Stimulated activated CD8-positive, alpha-beta memory T cell treated with anti-CD3 and anti-CD28 coated beads, Interleukin-4, amount 100 ng/mL, for 1 hour (primary cell): ENCODE data around the gene JTB.
A peak's percentile ranks its signal among the peaks of the same experiment; 100 is the strongest.
"Not testable (repeated sequence)": the region's sequence is repeated elsewhere in the genome, so short reads cannot be mapped to it uniquely, and the experiment has no call there.

ENCODE experiments used
- DNase-seq, 2 donors: peaks; one replicate each; pipeline ENCODE4 v3.0.0-alpha.2; 2020; ENCODE audit warnings: low read depth in 2 of 2, low spot score in 1 of 2

JTB gene

GRCh38 chr1:153979091-153979490, 1.6 kb upstream of the JTB start:
- not testable (repeated sequence) for DNase-seq

- no peak for DNase-seq
Measured at GRCh38 chr1:153978274-153978909, 918 bp upstream of the JTB start.

DNA sequence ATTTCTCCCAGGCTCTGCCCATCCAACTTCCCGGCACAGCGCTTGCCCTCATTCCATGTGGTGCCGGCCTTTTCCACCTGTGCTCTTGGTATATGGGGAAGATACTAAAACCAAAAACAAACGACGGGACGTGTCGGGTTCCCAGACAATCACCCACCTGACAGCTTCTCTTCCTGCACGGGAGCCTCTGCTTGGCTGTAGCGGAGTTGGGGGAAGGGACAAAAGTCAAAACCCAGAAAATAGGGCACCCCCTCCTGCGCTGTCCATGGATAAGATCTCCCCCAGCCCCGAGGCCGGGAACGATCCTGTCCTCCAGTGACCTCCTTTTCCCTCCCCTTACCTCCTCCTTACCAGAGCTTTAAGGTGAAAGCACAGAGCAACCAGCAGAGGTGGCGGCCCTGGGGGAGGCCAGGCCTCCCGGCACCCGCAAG, 640 bp downstream of the JTB start:
- DNase-seq = no peak

- no peak for DNase-seq
Measured at GRCh38 chr1:153973525-153973924, 3.9 kb downstream of the JTB start.

DNA sequence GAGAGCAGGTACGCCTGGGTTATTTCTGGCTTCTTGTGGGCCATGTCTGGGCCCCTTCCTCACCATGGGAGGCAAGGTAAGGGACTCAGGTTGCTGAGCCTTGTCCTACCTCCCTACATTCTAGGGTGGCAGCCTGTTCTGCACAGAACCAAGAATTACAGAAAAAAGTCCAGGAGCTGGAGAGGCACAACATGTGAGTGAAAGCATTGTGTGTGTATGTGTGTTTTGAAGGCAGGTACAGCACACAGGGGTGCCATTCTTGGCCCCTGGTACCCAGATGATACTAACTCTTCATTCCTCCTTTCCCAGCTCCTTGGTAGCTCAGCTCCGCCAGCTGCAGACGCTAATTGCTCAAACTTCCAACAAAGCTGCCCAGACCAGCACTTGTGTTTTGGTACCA, 4.4 kb downstream of the JTB start:
- DNase-seq = no peak

DNA sequence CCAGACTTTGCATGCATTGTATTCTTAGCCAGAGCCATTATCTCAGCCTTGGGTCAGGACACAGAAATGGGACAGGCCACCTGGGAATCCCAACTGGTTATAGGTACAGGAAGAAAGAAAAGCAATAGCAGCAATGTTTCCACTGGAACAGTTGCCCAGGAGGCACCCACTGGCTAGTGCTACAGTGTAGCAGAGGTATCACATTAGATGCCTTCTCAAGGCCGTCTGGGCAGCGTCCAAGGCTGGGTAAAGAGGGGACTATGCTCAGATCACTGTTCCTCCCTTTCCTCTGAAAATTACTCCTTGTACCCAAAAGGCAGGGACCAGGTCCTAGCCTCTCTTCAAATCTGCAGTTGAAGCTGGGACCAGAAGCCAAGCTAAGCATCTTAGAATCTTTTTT, 7.1 kb downstream of the JTB start:
- DNase-seq = no peak

DNA sequence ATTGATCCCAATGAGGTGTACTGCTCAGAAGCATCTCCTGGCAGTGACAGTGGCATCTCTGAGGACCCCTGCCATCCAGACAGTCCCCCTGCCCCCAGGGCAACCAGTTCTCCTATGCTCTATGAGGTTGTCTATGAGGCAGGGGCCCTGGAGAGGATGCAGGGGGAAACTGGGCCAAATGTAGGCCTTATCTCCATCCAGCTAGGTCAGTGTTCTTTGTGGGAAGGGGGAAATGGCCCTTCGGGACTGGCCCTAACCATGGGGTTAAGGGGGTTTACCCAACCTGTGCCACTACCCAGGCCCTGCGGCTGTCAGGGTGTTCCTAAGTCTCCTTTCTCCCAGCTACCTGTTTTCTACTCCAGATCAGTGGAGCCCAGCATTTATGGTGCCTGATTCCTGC, 8.5 kb downstream of the JTB start:
- no peak for DNase-seq

GRCh38 chr1:153968408-153968807, 9.1 kb downstream of the JTB start:
- DNase-seq = no peak

DNA sequence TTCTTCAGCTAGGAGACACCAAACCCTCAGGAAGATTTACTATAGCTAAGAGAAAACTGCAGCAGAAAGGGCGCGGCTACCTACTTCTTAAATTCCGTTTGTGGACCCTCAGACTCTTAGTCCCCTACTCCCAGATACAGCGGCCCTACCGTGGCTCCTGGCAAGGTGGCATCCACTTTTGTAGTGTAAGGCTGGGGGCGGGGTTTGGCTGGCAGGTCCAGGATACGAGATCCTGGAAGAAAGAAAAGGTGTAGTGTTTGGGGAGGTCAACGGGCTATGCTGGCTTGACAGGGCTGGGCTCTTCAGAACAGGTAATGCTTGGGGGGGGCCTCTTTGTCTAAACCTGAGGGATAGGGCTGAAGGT, 9.5 kb downstream of the JTB start:
- DNase-seq = no peak

GRCh38 chr1:153967107-153967999, 10.1 kb downstream of the JTB start, which contains the start of gene CREB3L4:
TSS of gene CREB3L4 (plus strand) at chr1:153967902. CDS start at chr1:153968526, 624 bp downstream.
- DNase-seq = peak; percentile 57 to 63

GRCh38 chr1:153963850-153964331, 13.6 kb downstream of the JTB start:
- no peak for DNase-seq

- DNase-seq = peak; percentile 84 to 87
Measured at GRCh38 chr1:153963030-153963849, 14.2 kb downstream of the JTB start, which contains the start of gene SLC39A1. TSS of gene SLC39A1 (minus strand) at chr1:153963537. CDS start at chr1:153962715, 822 bp downstream.

DNA sequence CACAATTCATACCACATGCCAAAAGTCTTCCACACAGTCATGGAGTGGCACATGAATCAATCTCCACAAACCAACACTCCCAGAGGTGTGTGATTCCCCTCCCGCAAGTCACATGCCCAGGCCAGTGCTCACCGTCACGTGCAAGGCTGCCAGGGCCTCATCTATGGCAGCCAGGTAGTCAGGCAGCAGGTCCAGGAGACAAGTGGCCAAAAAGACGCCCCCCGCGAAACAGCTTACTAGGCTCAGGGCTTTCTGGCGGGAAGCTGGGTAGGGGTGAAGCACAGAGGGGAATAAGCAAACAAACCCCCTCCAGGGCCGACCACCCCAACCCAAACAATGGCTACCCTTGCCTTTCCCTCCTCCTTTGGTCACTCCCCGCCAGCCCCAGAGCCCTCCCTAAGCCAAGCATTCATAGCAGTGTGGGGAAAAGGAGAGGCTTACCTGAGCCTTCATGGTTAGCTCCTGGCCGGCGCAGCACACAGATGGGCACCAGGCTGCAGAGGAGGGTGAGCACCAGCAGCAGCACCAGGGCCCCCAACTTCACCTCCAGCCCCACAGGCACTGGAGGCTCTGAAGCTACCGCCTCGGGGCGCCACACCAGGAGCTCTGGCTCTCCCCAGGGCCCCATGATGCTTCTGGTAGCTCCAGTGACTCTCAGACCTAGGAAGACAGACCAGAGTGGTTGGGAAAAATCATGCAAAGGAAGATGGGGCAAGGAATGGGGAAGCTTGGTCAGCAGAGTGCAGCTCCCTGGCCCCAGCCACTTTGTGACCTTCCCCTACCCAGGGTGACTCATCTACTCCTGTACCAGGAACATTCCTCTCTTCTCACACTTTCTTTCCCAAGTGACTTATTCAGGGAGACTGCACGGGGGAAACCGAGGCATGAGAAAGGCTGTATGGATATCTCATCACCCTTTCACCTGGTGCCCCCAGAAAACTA, 15.1 kb downstream of the JTB start:
- no peak for DNase-seq

DNA sequence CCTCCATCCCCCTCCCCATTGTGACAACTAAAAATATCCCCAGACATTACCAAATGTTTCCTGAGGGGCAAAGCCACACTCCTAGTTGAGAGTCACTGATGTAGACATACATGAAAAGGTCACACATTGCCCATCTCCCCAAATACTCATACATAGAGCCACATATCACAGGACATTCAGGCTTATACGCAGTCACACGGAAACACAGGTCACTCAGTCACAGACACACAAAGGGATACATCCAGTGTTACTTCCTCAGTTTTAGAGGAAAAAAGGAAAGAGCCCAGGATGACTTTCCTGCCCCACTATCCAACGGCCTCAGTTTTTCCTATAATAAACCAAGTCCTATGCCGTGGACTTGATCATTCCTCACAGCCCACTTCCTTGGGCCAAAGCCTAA, 16.1 kb downstream of the JTB start:
- no peak for DNase-seq

- no peak for DNase-seq
Measured at GRCh38 chr1:153960206-153960605, 17.3 kb downstream of the JTB start.

DNA sequence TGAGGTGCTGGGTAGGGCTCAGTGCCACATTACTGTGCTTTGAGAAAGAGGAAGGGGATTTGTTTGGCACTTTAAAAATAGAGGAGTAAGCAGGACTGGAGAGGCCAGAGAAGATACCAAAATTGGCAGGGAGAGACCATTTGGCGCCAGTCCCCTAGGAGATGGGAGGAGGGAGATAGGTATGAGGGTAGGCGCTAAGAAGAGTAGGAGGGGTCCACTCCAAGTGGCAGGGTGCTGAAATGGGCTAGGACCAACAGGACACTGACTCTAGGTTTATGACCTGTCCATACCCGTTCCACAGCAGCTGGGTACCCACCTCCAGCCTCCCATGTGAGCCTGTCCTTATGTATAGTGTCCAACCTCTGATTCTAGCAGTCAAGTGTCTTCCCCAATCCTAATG, 18.0 kb downstream of the JTB start:
- no peak for DNase-seq

- DNase-seq = no peak
Measured at GRCh38 chr1:153958961-153959260, 18.6 kb downstream of the JTB start.

DNA sequence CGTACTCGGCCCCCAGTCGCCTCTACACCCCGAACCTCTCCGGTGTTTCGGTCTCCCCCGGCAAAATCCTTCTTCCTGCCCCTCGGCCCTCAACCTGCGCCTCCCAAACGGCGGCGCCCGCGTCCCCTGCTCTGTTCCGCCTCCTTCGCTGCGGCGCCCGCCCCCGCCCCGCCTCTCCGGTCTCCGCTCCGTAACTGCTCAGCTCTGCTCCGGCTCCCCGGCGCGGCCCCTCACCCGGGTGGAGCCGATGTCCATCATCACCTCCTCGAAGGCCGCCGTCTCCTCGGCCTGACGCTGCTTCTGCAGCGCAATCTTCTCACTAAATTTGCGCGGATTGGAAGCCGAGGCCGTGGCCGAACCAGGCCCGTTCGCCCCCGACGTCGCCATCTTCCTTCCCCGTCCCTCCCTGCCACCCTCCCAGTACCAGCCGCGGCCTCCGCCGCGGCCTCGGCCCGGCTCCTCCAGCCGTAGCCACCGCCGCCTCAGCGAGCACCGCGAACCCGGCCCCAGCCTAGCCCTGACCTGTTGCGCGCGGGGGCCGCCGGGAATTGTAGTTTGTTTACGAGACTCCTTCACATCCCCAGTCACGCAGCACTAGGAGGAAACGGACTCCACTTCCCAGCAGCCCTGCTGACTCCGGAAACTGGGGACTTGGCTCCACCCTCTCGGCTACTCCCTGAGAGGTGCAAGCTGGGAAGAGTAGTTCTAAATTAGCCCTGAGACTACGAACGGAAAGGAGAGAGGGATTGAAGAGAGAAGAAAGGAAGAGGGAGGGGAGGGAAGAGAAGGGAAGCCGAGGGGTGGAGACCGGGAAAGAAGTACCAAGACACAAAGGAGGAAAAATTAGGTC, 19.1 kb downstream of the JTB start, which contains the start of gene CRTC2:
CRTC2 (minus strand) TSS at position 502 of the 850 bp plus-strand sequence; CDS start at position 387, 115 bp downstream.
- peak; percentile 87 to 93 for DNase-seq

DNA sequence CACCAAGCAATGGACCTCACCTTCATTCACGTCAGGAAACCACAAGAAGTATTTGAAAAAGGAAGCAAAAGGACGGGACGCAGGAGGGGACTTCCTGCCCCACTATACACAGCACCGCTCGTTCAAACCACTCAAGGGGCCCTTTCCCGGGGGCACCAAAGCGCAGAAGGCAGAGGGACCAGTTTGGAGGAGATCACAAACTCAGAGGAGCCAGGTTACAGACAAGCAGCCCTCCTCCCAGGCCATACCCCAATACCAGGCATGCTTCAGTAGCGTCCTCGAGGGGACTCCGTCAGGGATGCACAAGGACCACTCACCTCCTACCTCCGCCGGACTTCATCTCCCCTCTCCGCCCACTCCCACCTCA, 19.7 kb downstream of the JTB start:
- no peak for DNase-seq
